GM19372 (cell line): ENCODE measurements around the gene CRHR2.
"Not testable (repeated sequence)": the region's sequence is repeated elsewhere in the genome, so short reads cannot be mapped to it uniquely, and the experiment has no call there.

Source experiments
- ATAC-seq: cut with Tn5 transposase; IDR thresholded peaks from one replicate; pipeline ENCODE4 v1.9.1; 2021; ENCODE audit warnings: mild to moderate bottlenecking, low read depth, moderate library complexity; ENCODE audit not compliant: unreplicated experiment

Gene CRHR2

DNA sequence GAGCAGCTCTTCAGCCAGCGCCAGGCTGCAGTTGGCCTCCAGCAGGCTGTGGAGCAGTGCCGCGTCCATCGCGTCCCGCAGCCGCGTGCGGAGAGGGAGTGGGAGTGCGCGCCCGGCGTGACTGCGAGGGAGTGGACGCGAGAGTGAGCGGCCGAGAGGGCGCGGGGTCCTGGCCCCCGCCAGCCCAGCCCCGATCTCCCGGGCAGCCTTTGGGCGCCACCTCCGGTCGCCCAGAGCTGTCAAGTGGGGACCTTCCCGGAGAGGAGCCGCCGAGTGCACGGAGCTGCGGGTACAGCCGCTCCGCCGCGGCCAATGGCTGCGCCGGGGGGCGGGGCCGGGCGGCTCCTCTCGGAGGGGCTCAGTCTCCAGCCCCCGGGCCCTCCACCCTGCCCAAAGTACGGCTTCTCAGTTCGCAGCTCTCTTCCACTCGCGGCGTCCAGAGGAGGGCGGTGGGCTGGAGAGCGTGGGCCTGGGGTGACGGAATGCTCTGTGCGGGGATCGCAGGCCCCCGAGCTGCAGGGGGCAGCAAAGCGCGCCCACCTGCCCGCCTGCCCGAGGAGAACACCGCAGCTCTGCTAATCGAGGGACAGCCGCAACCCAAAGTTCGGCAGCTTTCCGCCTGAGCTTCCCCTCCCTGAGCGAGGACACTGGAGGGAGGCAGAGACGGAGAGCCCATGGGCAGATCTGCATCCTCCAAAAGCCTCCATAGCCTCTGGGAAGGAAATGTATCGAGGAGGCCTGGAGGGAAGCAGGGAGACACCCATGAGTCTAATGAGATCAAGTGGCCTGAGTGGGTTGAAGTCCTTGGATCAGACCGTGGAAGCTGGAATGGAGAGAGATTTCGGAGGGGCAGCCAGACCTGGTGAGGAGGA, at the start of gene CRHR2:
TSS of gene CRHR2 (minus strand) at position 245 of the 872 bp plus-strand sequence. CDS start at position 69, 176 bp downstream.
- ATAC-seq, result no peak

DNA sequence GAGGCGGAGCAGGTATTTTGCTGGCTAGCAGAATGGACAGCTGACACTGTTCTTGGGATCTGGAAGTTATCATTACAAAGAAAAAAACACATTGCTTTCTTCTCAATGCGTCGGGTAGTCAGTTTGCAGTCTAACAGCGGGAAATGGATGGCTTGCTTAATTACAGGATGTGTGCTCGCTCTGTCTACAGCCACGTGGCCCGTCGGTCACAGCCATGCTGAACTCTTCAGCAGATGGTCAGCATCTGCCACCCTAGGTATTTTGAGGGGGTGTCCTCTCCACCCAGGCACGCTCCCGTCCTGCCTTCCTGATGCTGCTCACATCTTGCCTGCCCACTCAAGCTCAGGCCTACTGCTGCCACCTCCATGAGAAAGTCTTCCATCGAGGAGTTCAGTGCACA, 49.3 kb upstream of the CRHR2 start:
- ATAC-seq, result no peak

DNA sequence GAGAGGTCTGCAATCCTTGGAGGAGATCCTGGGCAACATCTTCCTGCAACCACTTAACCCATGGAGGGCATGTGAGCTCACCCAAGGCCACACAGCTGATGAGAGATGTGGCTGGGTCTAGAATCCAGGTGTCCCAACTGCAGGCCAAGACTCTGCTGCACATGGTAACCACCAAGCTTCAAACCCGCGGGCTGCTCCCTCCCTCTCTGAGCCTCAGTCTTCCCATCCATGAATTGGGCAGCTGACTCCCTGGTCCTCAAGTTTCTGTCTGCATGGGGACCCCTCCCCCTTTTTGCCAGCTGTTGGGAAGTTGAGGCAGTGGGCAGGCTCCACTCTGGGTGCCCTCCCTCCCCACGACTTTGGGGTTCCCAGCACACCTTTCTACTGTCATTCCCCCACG, 48.7 kb upstream of the CRHR2 start:
- no peak for ATAC-seq

DNA sequence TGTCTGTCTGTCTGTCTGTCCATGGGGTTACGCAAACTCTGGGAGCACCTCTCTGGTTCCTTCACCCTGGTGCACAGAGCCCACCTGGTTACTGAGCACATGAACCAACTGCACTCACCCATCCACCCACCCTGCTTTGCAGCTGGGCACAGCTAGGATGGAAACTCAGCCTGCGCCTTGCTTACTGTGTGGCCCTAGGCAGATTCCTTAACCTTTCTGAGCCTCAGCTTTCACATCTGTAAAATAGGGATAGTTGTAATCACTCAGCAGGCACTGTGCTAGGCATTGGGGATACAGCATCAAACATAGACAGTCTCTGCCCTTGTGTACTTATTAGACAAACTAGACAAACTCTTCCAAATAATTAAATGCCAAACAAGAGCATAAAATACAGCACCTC, 47.8 kb upstream of the CRHR2 start:
- no peak for ATAC-seq

DNA sequence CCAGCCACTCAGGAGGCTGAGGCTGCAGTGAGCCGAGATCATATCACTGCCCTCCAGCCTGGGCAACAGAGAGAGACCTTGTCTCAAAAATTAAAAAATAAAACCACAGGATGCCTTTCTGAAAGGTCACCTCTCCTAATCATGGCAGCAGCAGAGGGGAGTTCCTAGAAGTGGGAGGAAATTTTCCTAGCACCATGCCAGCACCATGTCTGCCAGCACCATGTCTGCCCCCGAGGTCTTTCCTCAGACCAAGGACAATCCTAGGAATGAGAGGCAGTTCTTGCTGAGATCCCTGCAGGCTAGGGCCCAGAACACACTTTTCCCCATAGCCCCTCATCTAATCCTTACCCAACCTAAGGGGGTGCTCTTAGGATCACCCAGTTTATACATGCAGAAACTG, 47.4 kb upstream of the CRHR2 start:
- ATAC-seq, result no peak

DNA sequence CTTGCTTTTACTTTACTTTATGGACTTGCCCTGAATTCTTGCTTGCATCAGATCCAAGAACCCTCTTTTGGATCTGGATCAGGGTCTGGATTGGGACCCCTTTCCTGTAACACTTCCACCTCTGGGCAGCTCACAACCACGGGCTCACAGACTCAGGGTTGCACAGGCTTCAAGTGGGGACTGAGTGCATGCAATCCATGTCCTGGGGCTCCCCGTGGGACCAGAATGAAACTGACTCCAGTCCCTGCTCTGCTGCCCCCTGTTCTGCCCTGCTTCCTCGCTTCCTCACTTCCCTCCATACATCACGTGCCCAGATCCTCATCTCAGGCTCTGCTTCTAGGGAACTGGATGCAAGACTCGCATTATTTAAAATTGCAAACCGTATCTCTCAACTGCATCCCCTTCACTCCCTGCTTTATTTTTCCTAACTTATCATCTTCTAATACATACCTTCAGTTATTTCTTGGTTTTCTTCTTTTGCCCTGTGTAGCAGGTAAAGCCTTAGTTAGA, 46.4 kb upstream of the CRHR2 start:
- no peak for ATAC-seq

DNA sequence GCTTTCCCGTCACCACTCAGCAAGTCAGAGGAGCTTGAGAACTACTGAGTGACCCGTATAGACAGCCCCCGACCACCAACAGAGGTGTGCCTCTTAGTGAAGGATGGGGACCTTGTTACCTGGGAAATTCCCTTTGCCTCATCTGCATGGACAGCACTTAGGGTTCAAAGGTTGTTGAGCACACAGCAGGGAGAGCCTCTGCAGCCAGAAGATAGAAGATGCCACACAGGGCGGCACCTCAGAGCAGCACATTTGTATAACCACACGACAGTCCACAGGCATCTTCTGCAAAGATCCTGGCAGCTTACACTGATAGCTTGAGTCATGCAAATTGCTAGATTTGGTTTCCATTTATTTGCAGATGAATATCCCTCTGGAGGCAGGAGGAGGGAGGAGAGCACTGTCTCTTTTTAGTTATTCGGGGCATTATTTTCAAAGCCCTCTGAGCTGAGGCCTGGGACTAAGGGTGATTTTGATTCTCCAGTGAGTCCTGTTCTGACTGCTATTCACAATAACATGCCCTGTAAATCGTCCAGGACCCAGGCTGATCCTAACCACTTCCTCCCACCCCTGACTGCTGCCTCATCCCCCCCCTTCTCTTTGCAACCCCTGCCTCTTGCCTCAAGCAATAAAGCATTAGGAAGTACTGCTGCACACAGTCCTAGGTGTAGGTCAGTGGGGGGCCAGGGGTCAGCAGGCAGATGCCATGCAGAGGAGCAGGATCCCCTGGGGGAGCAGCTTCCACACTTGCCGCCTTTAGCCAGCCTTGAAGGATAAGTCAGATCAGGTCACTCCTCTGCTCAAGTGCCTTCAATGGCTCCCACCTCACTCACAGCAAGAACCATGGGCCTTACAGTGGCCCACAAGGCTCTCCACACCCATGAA, 45.0 kb upstream of the CRHR2 start:
- no peak for ATAC-seq

DNA sequence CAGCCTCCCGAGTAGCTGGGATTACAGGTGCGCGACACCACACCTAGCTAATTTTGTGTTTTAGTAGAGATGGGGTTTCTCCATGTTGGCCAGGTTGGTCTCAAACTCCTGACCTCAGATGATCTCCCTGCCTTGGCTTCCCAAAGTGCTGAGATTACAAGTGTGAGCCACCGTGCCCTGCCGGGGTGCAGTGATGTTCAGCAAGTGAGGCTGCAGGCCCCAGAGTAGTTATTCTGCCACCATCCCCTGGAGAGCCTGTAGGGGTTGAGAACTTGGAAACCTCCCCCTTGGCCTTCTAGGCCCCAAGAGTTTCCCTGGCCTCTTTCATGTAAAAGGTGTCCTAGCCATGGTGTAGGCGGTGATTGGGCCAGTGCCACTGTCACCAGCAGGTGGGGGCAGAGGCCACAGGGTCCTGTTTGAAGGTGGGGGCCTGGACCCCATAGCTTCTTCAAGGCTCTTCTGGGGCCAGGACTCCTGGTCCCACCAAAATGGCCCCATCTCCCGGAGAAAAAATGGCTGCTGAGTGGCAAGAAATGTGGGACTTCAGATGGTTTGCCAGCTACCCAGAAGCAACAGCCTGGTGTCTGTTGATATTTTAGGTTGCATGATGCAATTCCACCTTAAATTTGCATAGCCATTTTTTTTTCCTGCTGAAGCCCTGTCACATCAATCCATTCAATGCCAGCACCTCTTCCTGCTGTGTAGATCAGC, 44.2 kb upstream of the CRHR2 start:
- no peak for ATAC-seq

DNA sequence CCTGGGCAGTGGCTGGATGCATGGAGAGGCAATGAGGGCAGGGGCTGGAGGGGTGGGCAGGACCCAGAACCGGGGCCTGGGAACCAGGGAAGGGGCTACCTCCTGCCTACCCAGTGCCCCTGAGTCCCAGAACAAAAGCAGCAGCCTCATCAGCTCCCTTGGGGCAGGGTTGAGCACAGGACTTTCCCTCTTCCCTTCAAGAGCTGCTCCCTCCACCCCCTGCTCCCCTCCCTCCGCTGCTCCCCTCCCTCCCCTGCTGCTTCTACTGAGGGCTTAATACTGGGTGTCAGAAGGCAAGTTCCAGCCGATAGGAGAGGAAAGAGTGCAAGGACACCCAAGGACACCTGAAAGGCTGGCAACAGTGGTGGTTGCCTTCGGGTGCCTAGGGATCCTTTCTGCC, 41.5 kb upstream of the CRHR2 start:
- no peak for ATAC-seq

DNA sequence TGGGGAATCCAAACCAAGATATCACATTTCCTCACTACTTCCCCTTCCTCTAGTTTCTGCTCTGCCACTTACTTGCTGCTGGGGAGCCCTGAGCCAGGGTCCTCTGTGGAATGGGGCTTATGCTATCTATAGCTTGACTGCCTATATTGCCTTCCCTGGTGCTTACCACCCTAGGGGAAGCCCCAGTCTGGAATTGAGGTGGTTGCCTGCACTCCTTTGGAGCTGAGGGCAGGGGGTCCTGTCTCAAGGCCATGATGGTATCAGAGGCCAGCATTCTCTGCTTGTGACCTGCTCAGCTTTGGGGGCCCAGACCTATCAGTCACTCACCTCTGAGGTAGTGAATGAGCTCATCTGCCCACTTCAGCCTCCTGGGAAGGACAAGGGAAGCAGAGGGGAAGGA, 40.4 kb upstream of the CRHR2 start:
- ATAC-seq, result no peak

DNA sequence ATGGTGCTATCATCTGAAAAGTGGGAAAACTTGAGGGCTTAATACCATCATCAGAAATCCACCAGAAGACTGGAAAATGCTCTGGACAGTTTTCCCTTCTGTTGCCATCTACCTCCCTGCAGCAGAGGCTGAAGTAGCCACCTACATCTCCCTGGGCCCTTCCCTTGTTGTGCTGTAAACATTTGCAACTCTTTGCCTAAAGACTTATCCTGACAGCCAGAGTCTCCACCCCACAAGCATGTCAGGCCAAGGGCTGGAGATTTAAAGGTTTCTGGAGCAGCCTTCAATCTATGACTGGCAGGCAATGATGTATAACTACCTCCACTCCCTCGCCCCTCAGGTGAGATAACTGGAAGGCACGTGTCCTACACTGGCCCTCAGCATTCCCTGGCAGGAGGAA, 39.9 kb upstream of the CRHR2 start:
- no peak for ATAC-seq

DNA sequence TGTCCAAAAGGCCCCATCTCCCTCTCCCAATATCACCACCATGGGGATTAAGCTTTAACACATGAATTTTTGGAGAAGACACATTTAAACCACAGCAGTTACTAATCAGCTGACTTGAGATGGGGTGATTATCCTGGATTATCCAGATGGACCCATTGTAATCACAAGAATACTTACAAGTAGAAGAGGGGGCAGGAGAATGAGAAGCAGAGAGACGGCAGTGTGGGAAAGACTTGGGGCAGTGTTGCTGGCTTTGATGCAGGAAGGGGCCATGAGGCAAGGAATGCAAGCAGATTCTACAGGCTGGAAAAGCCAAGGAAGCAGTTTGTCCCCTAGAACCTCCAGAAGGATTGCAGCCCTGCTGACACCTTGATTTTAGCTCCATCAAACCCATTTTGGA, 39.0 kb upstream of the CRHR2 start:
- no peak for ATAC-seq

DNA sequence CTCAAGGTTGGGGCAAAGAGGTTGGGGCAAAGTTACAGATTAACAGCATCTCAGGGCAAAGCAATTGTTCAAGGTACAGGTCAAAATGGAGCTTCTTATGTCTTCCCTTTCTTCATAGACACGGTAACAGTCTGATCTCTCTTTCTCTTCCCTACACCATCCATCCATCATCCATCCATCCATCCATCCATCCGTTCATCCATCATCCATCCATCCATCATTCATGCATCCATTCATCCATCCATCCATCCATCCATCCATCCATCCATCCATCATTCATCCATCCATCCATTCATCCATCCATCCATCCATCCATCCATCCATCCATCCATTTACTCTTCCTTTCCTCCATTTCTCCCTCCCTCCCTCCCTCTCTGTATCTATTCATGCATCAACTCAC, 37.2 kb upstream of the CRHR2 start:
- not testable (repeated sequence) for ATAC-seq

DNA sequence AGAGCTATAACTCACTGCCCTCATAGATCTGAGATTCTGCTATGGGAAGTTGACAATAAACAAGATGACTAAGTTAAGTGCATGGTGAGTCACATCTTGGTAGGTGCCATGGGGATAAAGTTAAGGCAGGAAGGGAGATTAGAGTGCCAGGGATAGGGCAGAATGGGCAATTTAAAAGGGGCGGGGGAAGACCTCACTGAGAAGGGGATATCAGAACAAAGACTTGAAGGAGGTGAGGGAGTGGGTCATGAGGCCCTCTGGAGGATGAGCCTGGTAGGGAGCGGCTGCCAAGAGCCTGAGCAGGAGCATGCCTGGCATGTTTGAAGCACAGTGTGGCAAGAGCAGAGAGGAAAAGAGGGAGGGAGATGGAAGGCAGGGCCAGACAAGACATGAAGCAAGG, 34.9 kb upstream of the CRHR2 start:
- ATAC-seq, result no peak

DNA sequence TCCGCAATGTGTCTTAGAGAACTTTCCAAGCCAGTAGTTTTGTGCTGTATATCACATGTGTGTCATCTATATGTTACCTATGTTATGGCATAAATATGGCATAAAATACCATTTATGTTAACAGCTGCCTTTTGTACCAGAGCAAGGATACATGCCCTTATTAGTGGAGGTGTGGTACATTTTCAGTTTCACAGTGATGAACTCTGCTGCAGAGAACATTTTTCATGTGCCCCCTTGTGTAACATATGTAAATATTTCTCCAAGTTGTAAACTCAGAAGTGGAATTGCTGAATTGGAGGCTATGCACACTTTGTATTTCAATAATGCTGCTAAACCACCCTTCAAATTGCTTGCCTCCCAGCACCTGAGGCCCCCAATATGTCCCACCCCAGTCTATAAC, 31.9 kb upstream of the CRHR2 start:
- ATAC-seq, result no peak

DNA sequence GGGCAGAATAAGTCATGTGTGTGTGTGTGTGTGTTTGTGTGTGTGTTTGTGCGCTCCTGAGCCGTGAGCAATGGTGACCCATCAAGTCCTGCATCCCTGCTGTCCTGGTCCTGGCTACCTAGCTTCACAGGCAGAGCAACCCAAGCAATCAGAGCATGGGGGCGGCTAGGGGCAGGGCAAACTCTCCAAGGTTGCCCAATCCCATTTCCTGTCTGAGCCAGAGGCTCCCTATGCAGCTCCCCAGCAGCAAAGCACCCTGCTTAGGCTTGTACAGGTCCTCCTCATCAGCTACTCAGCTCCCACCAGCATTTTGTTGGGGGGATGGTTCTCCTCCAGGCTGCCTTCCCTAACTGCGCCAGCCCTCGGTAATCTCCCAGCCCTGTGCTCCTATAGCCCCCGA, 31.1 kb upstream of the CRHR2 start:
- ATAC-seq, result no peak

DNA sequence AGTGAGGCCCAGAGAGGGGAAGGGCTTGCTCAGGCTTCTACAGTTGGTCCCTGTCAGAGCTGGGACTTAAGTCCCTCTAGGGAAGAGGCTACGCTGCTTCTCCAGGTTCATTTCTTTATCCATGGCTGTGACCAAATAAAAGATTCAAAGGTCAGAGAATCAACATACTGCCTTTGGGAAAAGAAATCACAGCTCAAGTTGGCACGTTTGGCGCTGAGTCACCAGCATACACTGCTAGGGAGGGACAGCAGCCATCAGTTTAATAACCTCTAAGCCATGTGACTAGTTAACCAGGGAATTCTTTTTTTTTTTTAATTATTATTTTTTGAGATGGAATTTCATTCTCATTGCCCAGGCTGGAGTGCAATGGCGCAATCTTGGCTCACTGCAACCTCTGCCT, 28.4 kb upstream of the CRHR2 start:
- no peak for ATAC-seq

DNA sequence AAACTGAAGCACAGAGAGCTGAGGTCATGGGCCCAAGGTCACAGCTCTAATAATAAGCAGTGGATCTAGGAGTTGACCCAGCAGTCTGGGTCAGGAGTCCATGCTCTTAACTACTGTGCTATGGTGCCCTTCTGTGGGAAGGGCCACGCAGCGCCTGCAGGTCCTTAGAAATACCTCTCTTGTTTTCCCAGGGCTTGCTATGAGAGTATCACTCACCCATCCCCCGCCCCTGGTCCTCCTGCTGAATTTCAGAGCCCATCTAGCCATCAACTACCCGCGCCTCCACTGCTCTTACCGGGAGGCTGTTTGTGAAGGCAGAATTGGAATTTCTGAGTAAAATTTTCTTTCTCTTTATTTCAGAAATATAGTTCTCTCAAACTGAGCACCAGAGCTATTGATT, 27.3 kb upstream of the CRHR2 start:
- no peak for ATAC-seq

DNA sequence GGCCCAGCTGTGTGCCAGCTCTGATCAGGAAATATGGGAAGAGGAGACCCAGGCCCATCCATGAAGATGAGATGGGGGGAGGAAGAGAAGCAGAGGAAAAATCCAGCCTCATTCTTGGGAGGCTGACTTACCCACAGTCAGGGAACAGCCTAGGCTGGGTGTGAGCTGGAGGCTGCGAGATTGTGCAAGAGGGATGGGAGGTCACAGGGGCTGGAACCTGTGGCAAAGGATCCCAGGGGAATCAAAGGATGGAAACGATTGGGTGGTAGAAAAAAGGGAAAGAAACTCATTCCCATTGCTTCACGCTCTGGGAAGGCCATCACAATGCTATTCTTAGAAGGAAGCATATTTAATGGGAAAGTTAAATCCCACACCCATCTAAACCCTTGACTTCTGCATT, 26.7 kb upstream of the CRHR2 start:
- no peak for ATAC-seq

DNA sequence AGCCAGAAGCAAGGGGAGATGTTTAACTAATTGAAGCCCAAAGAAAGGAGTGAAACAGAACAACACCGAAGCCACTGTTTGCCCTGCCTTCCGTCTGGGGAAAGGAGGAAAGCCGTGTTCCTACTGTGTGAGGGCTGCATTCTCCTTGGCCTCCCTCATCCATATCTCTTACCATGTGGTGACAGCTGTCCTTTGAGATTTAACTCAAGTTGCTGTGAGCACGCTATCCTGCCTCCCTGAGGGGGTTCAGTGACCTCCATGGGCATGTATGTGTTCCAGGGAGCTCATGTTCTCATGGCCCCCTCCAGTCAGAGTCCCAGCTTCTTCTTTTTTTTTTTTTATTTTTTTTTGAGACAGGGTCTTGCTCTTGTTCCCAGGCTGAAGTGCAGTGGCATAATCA, 26.2 kb upstream of the CRHR2 start:
- ATAC-seq, result no peak
